ENCODE data around the gene OSGIN1.

The OSGIN1 gene

DNA sequence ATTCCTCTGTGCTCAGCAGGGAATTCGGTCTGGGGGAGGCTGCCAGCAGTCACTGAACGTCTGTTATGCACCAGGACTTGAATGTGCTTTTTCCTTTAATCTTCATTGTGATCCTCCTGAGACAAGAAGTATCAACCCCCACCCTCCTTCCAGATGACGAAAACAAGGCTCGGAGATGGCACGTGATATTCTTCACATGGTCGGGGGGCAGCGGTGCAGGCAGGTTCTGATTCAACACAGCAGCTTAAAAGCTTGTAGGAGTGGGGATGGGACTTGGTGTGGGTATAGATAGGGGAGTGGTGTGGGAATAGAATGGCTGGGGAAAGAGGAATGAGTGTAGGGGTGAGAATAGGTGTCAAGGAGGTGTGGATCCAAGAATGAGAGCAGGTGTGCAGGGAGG lies 21.4 kb downstream of the OSGIN1 start:
- peaks cover 21% of the 10 kb centered on the region for H3K9me3 ChIP-seq (ENCODE audit: insufficient read depth, low read depth, low read length)
- H2BK120ac ChIP-seq (ENCODE audit: insufficient read depth, low read length, poor library complexity) = no peak overlapping the region
- no peak overlapping the region for H3K27ac ChIP-seq (ENCODE audit: low read depth, low read length)
- no peak for DNase-seq
- WGBS (ENCODE audit: extremely low coverage, insufficient coverage, insufficient read length) = no CpG with 5 or more reads among the region's 7 CpGs
- H4K12ac ChIP-seq (ENCODE audit: low read depth, low read length) = no peak overlapping the region
- no peak overlapping the region for H4K8ac ChIP-seq (ENCODE audit: low read depth, low read length)
- H2AFZ ChIP-seq (ENCODE audit: insufficient read depth, low read length, poor library complexity) = no peak overlapping the region
- no peak overlapping the region for H3K4me3 ChIP-seq (ENCODE audit: low read depth, low read length)
- H4K91ac ChIP-seq (ENCODE audit: low read depth, low read length) = no peak overlapping the region
- H3K14ac ChIP-seq (ENCODE audit: low read length) = no peak overlapping the region
- H3K36me3 ChIP-seq (ENCODE audit: control insufficient read depth in 1 of 2, insufficient read depth in 2 of 2, low read length in 2 of 2) = no peaks in the 10 kb centered on the region
- H3K23ac ChIP-seq (ENCODE audit: low read length) = no peak overlapping the region
- no peak overlapping the region for H2BK5ac ChIP-seq (ENCODE audit: low read depth, low read length, poor library complexity)
- H3K18ac ChIP-seq (ENCODE audit: low read length) = no peak overlapping the region
- H3K4ac ChIP-seq (ENCODE audit: low read depth, low read length) = no peak overlapping the region
- no peaks in the 10 kb centered on the region for H3K79me1 ChIP-seq (ENCODE audit: low read length)
- H3K4me1 ChIP-seq (ENCODE audit: control insufficient read depth in 1 of 2, insufficient read depth in 2 of 2, low read length in 2 of 2) = no peaks in the 10 kb centered on the region
- no peak overlapping the region for H3K9ac ChIP-seq (ENCODE audit: low read length)
- H3K4me2 ChIP-seq (ENCODE audit: low read length) = no peak overlapping the region
- H2AK5ac ChIP-seq (ENCODE audit: low read length) = no peak overlapping the region
- H3K27me3 ChIP-seq (ENCODE audit: insufficient read depth, low read length) = peaks cover 7% of the 10 kb centered on the region
- no peak overlapping the region for H2BK12ac ChIP-seq (ENCODE audit: low read length)
- no peaks in the 10 kb centered on the region for H3K79me2 ChIP-seq (ENCODE audit: control insufficient read depth, insufficient read depth, low read length, poor library complexity)

DNA sequence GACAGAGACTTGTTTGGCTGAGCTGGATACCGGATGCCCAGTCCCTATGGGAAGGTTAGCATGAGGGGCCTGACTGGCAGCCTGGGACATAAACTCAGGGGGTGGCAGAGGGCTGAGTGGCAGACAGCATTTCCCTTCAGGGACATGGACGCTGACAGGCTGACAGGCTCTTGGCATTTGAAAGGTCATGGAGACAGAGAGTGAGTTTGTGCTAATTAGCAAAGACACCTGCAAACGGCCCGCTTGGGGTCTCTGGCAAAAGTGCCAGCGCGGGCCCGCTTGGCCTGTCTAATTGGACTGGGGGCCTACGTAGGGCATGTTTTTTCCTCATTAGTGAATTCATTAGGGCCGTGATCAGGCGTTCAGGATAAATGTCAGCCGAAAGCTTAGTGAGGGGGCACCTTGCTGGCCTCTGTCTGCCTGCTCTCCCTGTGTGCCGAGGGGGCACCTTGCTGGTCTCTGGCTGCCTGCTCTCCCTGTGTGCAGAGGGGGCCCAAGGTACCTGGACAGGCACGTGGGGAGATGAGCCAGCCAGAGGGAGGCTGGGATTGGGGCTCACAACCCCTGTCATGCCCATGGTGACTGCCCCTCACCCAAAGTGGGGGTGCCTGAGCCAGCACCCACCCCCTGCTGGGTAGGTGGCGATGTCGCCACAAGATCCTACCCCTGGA lies 22.7 kb downstream of the OSGIN1 start:
- no peak overlapping the region for H3K18ac ChIP-seq (ENCODE audit: low read length)
- H4K8ac ChIP-seq (ENCODE audit: low read depth, low read length) = no peak overlapping the region
- no peak overlapping the region for H3K27ac ChIP-seq (ENCODE audit: low read depth, low read length)
- H4K91ac ChIP-seq (ENCODE audit: low read depth, low read length) = no peak overlapping the region
- H3K9me3 ChIP-seq (ENCODE audit: insufficient read depth, low read depth, low read length) = peaks cover 23% of the 10 kb centered on the region
- H3K4me1 ChIP-seq (ENCODE audit: control insufficient read depth in 1 of 2, insufficient read depth in 2 of 2, low read length in 2 of 2) = no peaks in the 10 kb centered on the region
- no peaks in the 10 kb centered on the region for H3K36me3 ChIP-seq (ENCODE audit: control insufficient read depth in 1 of 2, insufficient read depth in 2 of 2, low read length in 2 of 2)
- no peak overlapping the region for H3K4ac ChIP-seq (ENCODE audit: low read depth, low read length)
- H4K12ac ChIP-seq (ENCODE audit: low read depth, low read length) = no peak overlapping the region
- H2BK12ac ChIP-seq (ENCODE audit: low read length) = no peak overlapping the region
- WGBS (ENCODE audit: extremely low coverage, insufficient coverage, insufficient read length) = no CpG with 5 or more reads among the region's 15 CpGs
- H3K4me2 ChIP-seq (ENCODE audit: low read length) = no peak overlapping the region
- no peak overlapping the region for H2BK120ac ChIP-seq (ENCODE audit: insufficient read depth, low read length, poor library complexity)
- no peak overlapping the region for H2AK5ac ChIP-seq (ENCODE audit: low read length)
- no peaks in the 10 kb centered on the region for H3K79me2 ChIP-seq (ENCODE audit: control insufficient read depth, insufficient read depth, low read length, poor library complexity)
- H3K79me1 ChIP-seq (ENCODE audit: low read length) = no peaks in the 10 kb centered on the region
- H3K4me3 ChIP-seq (ENCODE audit: low read depth, low read length) = no peak overlapping the region
- no peak overlapping the region for H3K9ac ChIP-seq (ENCODE audit: low read length)
- no peaks in the 10 kb centered on the region for H3K27me3 ChIP-seq (ENCODE audit: insufficient read depth, low read length)
- H2BK5ac ChIP-seq (ENCODE audit: low read depth, low read length, poor library complexity) = no peak overlapping the region
- no peak for DNase-seq
- no peak overlapping the region for H2AFZ ChIP-seq (ENCODE audit: insufficient read depth, low read length, poor library complexity)
- H3K23ac ChIP-seq (ENCODE audit: low read length) = no peak overlapping the region
- H3K14ac ChIP-seq (ENCODE audit: low read length) = no peak overlapping the region

DNA sequence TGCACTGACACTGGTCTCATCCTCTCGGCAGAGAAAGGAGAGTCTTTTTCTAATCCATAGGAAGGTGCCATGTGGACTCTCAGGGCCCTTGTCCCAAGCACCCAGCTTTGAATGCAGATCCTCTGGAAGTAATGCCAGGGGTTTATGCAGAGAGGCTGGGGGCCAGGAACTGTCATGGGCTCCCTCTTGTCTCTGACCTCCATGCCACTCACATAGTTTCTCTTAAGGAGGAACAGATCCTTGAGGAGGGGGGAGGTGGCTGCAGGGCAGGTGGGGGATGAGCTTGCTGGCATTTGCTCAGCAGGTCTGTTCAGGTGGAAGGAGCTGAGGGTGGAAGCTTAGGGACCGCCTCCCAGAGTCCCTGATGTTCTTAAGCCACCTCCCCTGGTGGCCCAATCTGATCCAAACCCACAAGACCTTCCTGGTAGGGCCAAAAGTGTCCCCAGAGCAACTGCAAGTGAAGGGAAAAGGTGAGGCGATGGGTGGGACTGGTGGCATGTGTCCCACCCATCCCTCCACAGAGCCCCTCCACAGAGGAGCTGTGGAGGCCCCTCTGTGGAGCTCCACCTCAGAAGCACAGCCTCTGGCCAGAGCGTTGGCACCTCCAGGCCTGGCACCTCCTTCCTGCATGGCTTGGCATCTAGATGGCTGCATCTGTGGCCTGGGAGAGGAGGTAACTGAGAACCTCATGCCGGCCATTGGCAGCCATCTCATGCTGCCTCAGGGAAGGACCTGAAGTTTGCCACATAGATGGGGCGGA lies 24.2 kb downstream of the OSGIN1 start:
- DNase-seq = no peak
- H3K27me3 ChIP-seq (ENCODE audit: insufficient read depth, low read length) = no peaks in the 10 kb centered on the region
- H3K4me2 ChIP-seq (ENCODE audit: low read length) = no peak overlapping the region
- H3K4me1 ChIP-seq (ENCODE audit: control insufficient read depth in 1 of 2, insufficient read depth in 2 of 2, low read length in 2 of 2) = no peaks in the 10 kb centered on the region
- no peak overlapping the region for H2AFZ ChIP-seq (ENCODE audit: insufficient read depth, low read length, poor library complexity)
- no peaks in the 10 kb centered on the region for H3K79me1 ChIP-seq (ENCODE audit: low read length)
- H4K91ac ChIP-seq (ENCODE audit: low read depth, low read length) = no peak overlapping the region
- no peak overlapping the region for H3K4me3 ChIP-seq (ENCODE audit: low read depth, low read length)
- no peak overlapping the region for H2BK12ac ChIP-seq (ENCODE audit: low read length)
- H3K4ac ChIP-seq (ENCODE audit: low read depth, low read length) = no peak overlapping the region
- H2BK120ac ChIP-seq (ENCODE audit: insufficient read depth, low read length, poor library complexity) = no peak overlapping the region
- no peak overlapping the region for H3K9ac ChIP-seq (ENCODE audit: low read length)
- no peaks in the 10 kb centered on the region for H3K36me3 ChIP-seq (ENCODE audit: control insufficient read depth in 1 of 2, insufficient read depth in 2 of 2, low read length in 2 of 2)
- peaks cover 20% of the 10 kb centered on the region for H3K9me3 ChIP-seq (ENCODE audit: insufficient read depth, low read depth, low read length)
- H4K12ac ChIP-seq (ENCODE audit: low read depth, low read length) = no peak overlapping the region
- no peak overlapping the region for H4K8ac ChIP-seq (ENCODE audit: low read depth, low read length)
- WGBS (ENCODE audit: extremely low coverage, insufficient coverage, insufficient read length) = no CpG with 5 or more reads among the region's 6 CpGs
- H3K18ac ChIP-seq (ENCODE audit: low read length) = no peak overlapping the region
- H3K79me2 ChIP-seq (ENCODE audit: control insufficient read depth, insufficient read depth, low read length, poor library complexity) = no peaks in the 10 kb centered on the region
- no peak overlapping the region for H3K23ac ChIP-seq (ENCODE audit: low read length)
- H3K14ac ChIP-seq (ENCODE audit: low read length) = no peak overlapping the region
- no peak overlapping the region for H3K27ac ChIP-seq (ENCODE audit: low read depth, low read length)
- no peak overlapping the region for H2AK5ac ChIP-seq (ENCODE audit: low read length)
- no peak overlapping the region for H2BK5ac ChIP-seq (ENCODE audit: low read depth, low read length, poor library complexity)

DNA sequence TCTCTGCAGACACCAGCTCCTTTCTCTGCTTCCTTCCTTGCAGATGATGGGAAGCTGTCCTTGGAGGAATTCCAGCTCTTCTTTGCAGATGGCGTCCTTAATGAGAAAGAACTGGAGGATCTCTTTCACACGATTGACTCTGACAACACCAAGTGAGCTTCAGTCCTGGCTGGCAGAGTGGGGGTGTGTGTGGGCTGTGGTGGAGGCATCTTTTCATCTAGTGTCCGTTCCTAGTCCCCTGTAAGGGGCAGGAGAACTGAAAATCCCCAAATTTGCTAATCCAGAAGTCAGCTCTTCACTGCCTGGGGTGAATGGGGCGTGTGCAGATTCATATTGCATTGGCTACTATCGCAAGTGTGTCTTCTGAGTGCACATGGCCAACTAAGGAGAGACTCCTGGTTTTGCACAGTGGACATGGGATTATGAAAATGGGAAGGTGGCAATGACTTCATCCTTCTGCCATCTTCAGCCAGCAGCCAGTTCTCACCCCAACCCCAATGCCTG lies 25.4 kb downstream of the OSGIN1 start:
- Histone ChIP-seq H2AK5ac (ENCODE audit: low read length) (no peak overlapping the region), H3K79me2 (ENCODE audit: control insufficient read depth, insufficient read depth, low read length, poor library complexity) (no peaks in the 10 kb centered on the region), H4K8ac (ENCODE audit: low read depth, low read length) (no peak overlapping the region), H3K18ac (ENCODE audit: low read length) (no peak overlapping the region), H3K4me3 (ENCODE audit: low read depth, low read length) (no peak overlapping the region), H3K9ac (ENCODE audit: low read length) (no peak overlapping the region), H3K27me3 (ENCODE audit: insufficient read depth, low read length) (no peaks in the 10 kb centered on the region), H4K12ac (ENCODE audit: low read depth, low read length) (no peak overlapping the region), H2BK12ac (ENCODE audit: low read length) (no peak overlapping the region), H3K4me2 (ENCODE audit: low read length) (no peak overlapping the region), H2BK5ac (ENCODE audit: low read depth, low read length, poor library complexity) (no peak overlapping the region), H3K4ac (ENCODE audit: low read depth, low read length) (no peak overlapping the region), H3K36me3 (ENCODE audit: control insufficient read depth in 1 of 2, insufficient read depth in 2 of 2, low read length in 2 of 2) (no peaks in the 10 kb centered on the region), H3K23ac (ENCODE audit: low read length) (no peak overlapping the region), H3K14ac (ENCODE audit: low read length) (no peak overlapping the region), H3K79me1 (ENCODE audit: low read length) (no peaks in the 10 kb centered on the region), H3K9me3 (ENCODE audit: insufficient read depth, low read depth, low read length) (peaks cover 20% of the 10 kb centered on the region), H2AFZ (ENCODE audit: insufficient read depth, low read length, poor library complexity) (no peak overlapping the region), H4K91ac (ENCODE audit: low read depth, low read length) (no peak overlapping the region), H3K27ac (ENCODE audit: low read depth, low read length) (no peak overlapping the region), H3K4me1 (ENCODE audit: control insufficient read depth in 1 of 2, insufficient read depth in 2 of 2, low read length in 2 of 2) (no peaks in the 10 kb centered on the region), H2BK120ac (ENCODE audit: insufficient read depth, low read length, poor library complexity) (no peak overlapping the region)
- no CpG with 5 or more reads among the region's 5 CpGs for WGBS (ENCODE audit: extremely low coverage, insufficient coverage, insufficient read length)
- DNase-seq = no peak

Data from trophoblast cell (in vitro differentiated cells and primary cell).